HEK293 (cell line): Measurements from ENCODE around the gene SEC23B.

Experiments used
- CTCF ChIA-PET: fragments of 350-600 bp; formaldehyde crosslinking; extraction: SDS; loops from one replicate; lab custom pipeline; 2021; ENCODE audit warnings: antibody characterized with exemption; lab: Yijun Ruan, JAX
- POLR2A ChIA-PET: fragments of 300-600 bp; formaldehyde crosslinking; extraction: SDS; loops from one replicate; lab custom pipeline; 2020; ENCODE audit warnings: antibody characterized with exemption, inconsistent platforms; lab: Yijun Ruan, JAX
- H3K27ac ChIP-seq: fragments of 200-500 bp; sonication (Bioruptor generic); 2 replicates; pipeline ENCODE4 v1.5.1; 2014; ENCODE audit warnings: low read depth, low read length, control low read depth, inconsistent platforms; ENCODE audit errors: extremely low read depth
- H3K36me3 ChIP-seq, 2 experiments: fragments of 200-500 bp in 1 of 2; sonication (Bioruptor generic) in 1 of 2; 1 replicate in 1 of 2; 2 replicates in 1 of 2; pipeline ENCODE4 v1.5.1; 2014 to 2017; ENCODE audit warnings: inconsistent platforms in 2 of 2, low read length in 2 of 2; ENCODE audit not compliant: control insufficient read depth in 2 of 2, insufficient read depth in 1 of 2
- H3K4me1 ChIP-seq: fragments of 200-500 bp; sonication (Bioruptor generic); 2 replicates; pipeline ENCODE4 v1.5.1; 2014; ENCODE audit warnings: mild to moderate bottlenecking, low read length, inconsistent platforms; ENCODE audit not compliant: control insufficient read depth, insufficient read depth
- H3K4me3 ChIP-seq: 2 replicates; pipeline ENCODE4 v1.5.1; 2011; ENCODE audit warnings: low read depth, mild to moderate bottlenecking, control low read depth, low read length, moderate library complexity
- H3K9me3 ChIP-seq: fragments of 200-500 bp; sonication (Bioruptor generic); 2 replicates; pipeline ENCODE4 v1.5.1; 2014; ENCODE audit warnings: low read depth, low read length, inconsistent platforms; ENCODE audit not compliant: control insufficient read depth, insufficient read depth
- PRDM10 ChIP-seq: fragments of 450-650 bp; formaldehyde crosslinking; IDR thresholded peaks from 2 replicates; pipeline ENCODE4 v1.5.1; 2016; ENCODE audit warnings: missing biosample characterization, missing genetic modification characterization
- REST ChIP-seq: fragments of 450-650 bp; formaldehyde crosslinking; IDR thresholded peaks from 2 replicates; pipeline ENCODE4 v1.5.1; 2016; ENCODE audit warnings: missing biosample characterization, missing genetic modification characterization
- SP2 ChIP-seq: fragments of 450-650 bp; formaldehyde crosslinking; IDR thresholded peaks from 2 replicates; pipeline ENCODE4 v1.5.1; 2016; ENCODE audit warnings: missing biosample characterization, missing genetic modification characterization
- SP7 ChIP-seq: fragments of 450-650 bp; formaldehyde crosslinking; IDR thresholded peaks from 2 replicates; pipeline ENCODE4 v1.5.1; 2016; ENCODE audit warnings: missing biosample characterization, missing genetic modification characterization
- ZBTB1 ChIP-seq: fragments of 450-650 bp; formaldehyde crosslinking; IDR thresholded peaks from 2 replicates; pipeline ENCODE4 v1.5.1; 2016; ENCODE audit warnings: missing biosample characterization, missing genetic modification characterization
- ZNF121 ChIP-seq: fragments of 450-650 bp; formaldehyde crosslinking; IDR thresholded peaks from 2 replicates; pipeline ENCODE4 v1.5.1; 2016; ENCODE audit warnings: missing biosample characterization, missing genetic modification characterization
- ZNF211 ChIP-seq: fragments of 450-650 bp; formaldehyde crosslinking; IDR thresholded peaks from 2 replicates; pipeline ENCODE4 v1.5.1; 2016; ENCODE audit warnings: low read depth, missing biosample characterization, missing genetic modification characterization
- ZNF223 ChIP-seq: fragments of 450-650 bp; formaldehyde crosslinking; IDR thresholded peaks from 2 replicates; pipeline ENCODE4 v1.5.1; 2016; ENCODE audit warnings: missing biosample characterization, missing genetic modification characterization
- ZNF423 ChIP-seq: fragments of 450-650 bp; formaldehyde crosslinking; IDR thresholded peaks from 2 replicates; pipeline ENCODE4 v1.5.1; 2016; ENCODE audit warnings: missing biosample characterization, missing genetic modification characterization
- ZNF449 ChIP-seq: fragments of 450-650 bp; formaldehyde crosslinking; IDR thresholded peaks from 2 replicates; pipeline ENCODE4 v1.5.1; 2017; ENCODE audit warnings: missing biosample characterization, mild to moderate bottlenecking, missing genetic modification characterization, moderate library complexity
- ZNF48 ChIP-seq: fragments of 450-650 bp; formaldehyde crosslinking; IDR thresholded peaks from 2 replicates; pipeline ENCODE4 v1.5.1; 2016; ENCODE audit warnings: missing biosample characterization, missing genetic modification characterization
- ZNF488 ChIP-seq: fragments of 450-650 bp; formaldehyde crosslinking; IDR thresholded peaks from 2 replicates; pipeline ENCODE4 v1.5.1; 2016; ENCODE audit warnings: missing biosample characterization, missing genetic modification characterization
- ZNF555 ChIP-seq: fragments of 450-650 bp; formaldehyde crosslinking; conservative IDR thresholded peaks from 2 replicates; pipeline ENCODE4 v1.5.1; 2017; ENCODE audit warnings: missing biosample characterization, mild to moderate bottlenecking, missing genetic modification characterization, inconsistent platforms
- ZNF561 ChIP-seq: fragments of 450-650 bp; IDR thresholded peaks from 2 replicates; pipeline ENCODE4 v1.5.1; 2018; ENCODE audit warnings: missing biosample characterization, missing genetic modification characterization, borderline replicate concordance
- ZNF629 ChIP-seq: fragments of 450-650 bp; formaldehyde crosslinking; IDR thresholded peaks from 2 replicates; pipeline ENCODE4 v1.5.1; 2017; ENCODE audit warnings: missing biosample characterization, missing genetic modification characterization
- ZNF664 ChIP-seq: fragments of 450-650 bp; formaldehyde crosslinking; IDR thresholded peaks from 2 replicates; pipeline ENCODE4 v1.5.1; 2016; ENCODE audit warnings: missing biosample characterization, missing genetic modification characterization
- ZNF670 ChIP-seq: fragments of 450-650 bp; formaldehyde crosslinking; IDR thresholded peaks from 2 replicates; pipeline ENCODE4 v1.5.1; 2016; ENCODE audit warnings: missing biosample characterization, missing genetic modification characterization, low read depth
- ZNF768 ChIP-seq: fragments of 450-650 bp; formaldehyde crosslinking; IDR thresholded peaks from 2 replicates; pipeline ENCODE4 v1.5.1; 2018; ENCODE audit warnings: missing biosample characterization, mild to moderate bottlenecking, missing genetic modification characterization
- ZNF791 ChIP-seq: fragments of 450-650 bp; formaldehyde crosslinking; IDR thresholded peaks from 2 replicates; pipeline ENCODE4 v1.5.1; 2016; ENCODE audit warnings: missing biosample characterization, missing genetic modification characterization
- ZSCAN16 ChIP-seq: fragments of 450-650 bp; formaldehyde crosslinking; IDR thresholded peaks from 2 replicates; pipeline ENCODE4 v1.5.1; 2016; ENCODE audit warnings: missing biosample characterization, missing genetic modification characterization

The SEC23B gene

GRCh38 chr20:18507218-18508191, at the start of gene SEC23B (continued):
- TF ChIP-seq PRDM10 (tag by site-specific recombination) (peak; percentile 95), ZNF561 (tag by site-specific recombination) (peak; percentile 89), SP2 (tag by site-specific recombination) (peak; percentile 96)

GRCh38 chr20:18465536-18466200, 42.1 kb upstream of the SEC23B start:
- CTCF ChIA-PET = interaction anchor here (0.7 to 1.3 kb wide), 2 partner anchors 41 to 53 kb away, joined by 3 read pairs; no protein-coding TSS in a partner anchor
- Histone ChIP-seq H3K36me3 (peaks cover 0 to 21% of the 10 kb centered on the region in 2 experiments; a peak in 2 of 3 replicates), H3K9me3 (no peaks in the 10 kb centered on the region), H3K4me1 (peaks cover 4% of the 10 kb centered on the region; the same call in 1 of the 2 replicates), H3K27ac (no peak overlapping the region), H3K4me3 (no peak overlapping the region)
- POLR2A ChIA-PET = interaction anchor here (1.0 to 3.0 kb wide), 3 partner anchors 22 to 177 kb away, joined by 3 to 42 read pairs (median 12); partner anchors contain the start of genes SEC23B and ZNF133
- TF ChIP-seq ZNF423 (tag by site-specific recombination) = no peak
- TF ChIP-seq ZBTB1 (tag by site-specific recombination) = no peak
- TF ChIP-seq ZNF121 (tag by site-specific recombination) = no peak

- Histone ChIP-seq H3K27ac (no peak overlapping the region), H3K4me3 (peak overlapping the region; percentile 99), H3K36me3 (peaks cover 0 to 29% of the 10 kb centered on the region in 2 experiments; a peak in 2 of 3 replicates), H3K9me3 (no peaks in the 10 kb centered on the region), H3K4me1 (peaks cover 4% of the 10 kb centered on the region; the same call in 1 of the 2 replicates)
- ChIA-PET POLR2A (interaction anchor here (0.9 to 3.0 kb wide), 10 partner anchors 14 to 499 kb away, joined by 3 to 42 read pairs (median 6); partner anchors contain the start of genes OVOL2, RBBP9, SEC23B and SMIM26), CTCF (interaction anchor here (0.6 to 0.7 kb wide), 2 partner anchors 40 to 59 kb away, joined by 3 to 6 read pairs; no protein-coding TSS in a partner anchor)
- TF ChIP-seq ZNF449 = no peak
- TF ChIP-seq ZNF211 (tag by site-specific recombination) = no peak
- no peak for TF ChIP-seq ZNF48 (tag by site-specific recombination)
- TF ChIP-seq ZSCAN16 = no peak
- no peak for TF ChIP-seq ZNF768
- no peak for TF ChIP-seq ZNF791 (tag by site-specific recombination)
- TF ChIP-seq ZNF670 (tag by site-specific recombination) = no peak
- TF ChIP-seq SP7 = no peak
- TF ChIP-seq ZNF555 (tag by site-specific recombination) = no peak
- TF ChIP-seq ZNF664 (tag by site-specific recombination) = no peak
- TF ChIP-seq REST (tag by site-specific recombination) = no peak
- no peak for TF ChIP-seq ZNF629
- TF ChIP-seq ZNF223 = no peak
- TF ChIP-seq ZNF488 = no peak
Measured at GRCh38 chr20:18466574-18466893, 41.2 kb upstream of the SEC23B start.
